Pulmonary artery endothelial cell (primary cell): ENCODE measurements around the gene OTOA. TPM values are rescaled to one million over a fixed set of nuclear protein-coding genes. Genes with fewer than 3 reads are reported as not detected.
"Not testable (repeated sequence)": the region's sequence is repeated elsewhere in the genome, so short reads cannot be mapped to it uniquely, and the experiment has no call there.

Source experiments
- DNase-seq: peaks from one replicate; pipeline ENCODE4 v3.0.0-alpha.2; 2011; ENCODE audit warnings: low read depth, low spot score
- total RNA-seq: library from RNA; depleted of rRNA; stranded (reverse); fragments of >200 nt; gene quantifications from 2 replicates; pipeline ENCODE4 v1.2.3, GENCODE V29; 2014

OTOA gene
- total RNA-seq, 1 donor from 2014 or later, result not detected

GRCh38 chr16:21719283-21719682 lies 55.5 kb downstream of the OTOA start:
- DNase-seq, result no peak

- no peak for DNase-seq
These were observed 56.8 kb downstream of the OTOA start for GRCh38 chr16:21720533-21720932.

GRCh38 chr16:21722771-21723455 lies 59.1 kb downstream of the OTOA start:
- DNase-seq, result no peak

GRCh38 chr16:21723532-21723931 lies 59.8 kb downstream of the OTOA start:
- no peak for DNase-seq

- DNase-seq, result no peak
These were observed 63.6 kb downstream of the OTOA start for GRCh38 chr16:21727344-21727743.

GRCh38 chr16:21731233-21731632 lies 67.5 kb downstream of the OTOA start:
- not testable (repeated sequence) for DNase-seq

GRCh38 chr16:21740637-21741036 lies 76.9 kb downstream of the OTOA start:
- DNase-seq, result not testable (repeated sequence)

- not testable (repeated sequence) for DNase-seq
These were observed 92.7 kb downstream of the OTOA start for GRCh38 chr16:21756192-21757079.

GRCh38 chr16:21757080-21757671 lies 93.4 kb downstream of the OTOA start:
- not testable (repeated sequence) for DNase-seq

GRCh38 chr16:21768280-21768679 lies 104.5 kb downstream of the OTOA start:
- DNase-seq, result not testable (repeated sequence)

- not testable (repeated sequence) for DNase-seq
These were observed 105.0 kb downstream of the OTOA start for GRCh38 chr16:21768810-21769209.

- DNase-seq, result peak; percentile 43
These were observed 105.5 kb downstream of the OTOA start for GRCh38 chr16:21769284-21769683.

GRCh38 chr16:21770584-21770983 lies 106.8 kb downstream of the OTOA start:
- DNase-seq, result not testable (repeated sequence)

GRCh38 chr16:21772547-21773206 lies 108.9 kb downstream of the OTOA start:
- not testable (repeated sequence) for DNase-seq

- not testable (repeated sequence) for DNase-seq
These were observed 109.4 kb downstream of the OTOA start for GRCh38 chr16:21773207-21773553.

- DNase-seq, result not testable (repeated sequence)
These were observed 116.8 kb downstream of the OTOA start for GRCh38 chr16:21780525-21780924.

- DNase-seq, result not testable (repeated sequence)
These were observed 126.7 kb downstream of the OTOA start for GRCh38 chr16:21790506-21790905.

- not testable (repeated sequence) for DNase-seq
These were observed 129.5 kb downstream of the OTOA start for GRCh38 chr16:21793310-21793709.

GRCh38 chr16:21798601-21799000 lies 134.8 kb downstream of the OTOA start:
- not testable (repeated sequence) for DNase-seq

GRCh38 chr16:21801538-21802374 lies 138.0 kb downstream of the OTOA start:
- DNase-seq, result not testable (repeated sequence)

GRCh38 chr16:21802375-21802663 lies 138.6 kb downstream of the OTOA start:
- DNase-seq, result not testable (repeated sequence)
